HCT116 (cell line): ENCODE results near the gene RANGAP1. TPM values are rescaled to one million over a fixed set of nuclear protein-coding genes. Genes with fewer than 3 reads are reported as not detected.

Experiments used
- ATAC-seq: fragments of 200-7000 bp; cut with Tn5 transposase; 2 replicates; pipeline ENCODE4 v1.9.1; 2020; ENCODE audit warnings: mild to moderate bottlenecking, moderate library complexity
- BruUV-seq: library from RNA; stranded (reverse); fragments of 400-500 nt; replicated peaks from 2 replicates; lab custom pipeline; 2021; lab: Mats Ljungman, UMichigan
- CTCF ChIA-PET: fragments of 300-600 bp; sonication (Branson Sonifier 250); formaldehyde crosslinking; loops from one replicate; lab custom pipeline; 2021; ENCODE audit warnings: antibody characterized with exemption; lab: Charles Lee
- POLR2A ChIA-PET: fragments of 300-600, 350-600 bp; sonication (Branson Sonifier 250); formaldehyde crosslinking; loops from one replicate; lab custom pipeline; 2021; ENCODE audit warnings: antibody characterized with exemption; lab: Charles Lee
- RAD21 ChIA-PET, 2 experiments: fragments of 300-600 bp; sonication (Branson Sonifier 250); formaldehyde crosslinking; loops; one replicate each; lab custom pipeline; 2023; ENCODE audit warnings: low total read pairs in 2 of 2; ENCODE audit not compliant: uncharacterized antibody in 2 of 2, unreplicated experiment in 2 of 2, low non-redundant PET in 1 of 2; lab: Charles Lee
- DNase-seq: peaks from one replicate; pipeline ENCODE4 v3.0.0-alpha.2; 2010; ENCODE audit warnings: low read depth, low spot score
- H2AFZ ChIP-seq: fragments of 200-600 bp; shearing (Covaris generic), sonication (generic); 2 replicates; pipeline ENCODE4 v1.6.1; 2017; ENCODE audit warnings: low read depth, mixed run types, mixed read lengths, antibody characterized with exemption, low read length; ENCODE audit not compliant: poor library complexity, severe bottlenecking
- H3K27ac ChIP-seq: 2 replicates; pipeline ENCODE4 v1.5.1; 2012; ENCODE audit warnings: low read depth, low read length
- H3K27me3 ChIP-seq: fragments of 200-600 bp; sonication (generic); 2 replicates; pipeline ENCODE4 v1.6.1; 2016; ENCODE audit warnings: mixed run types, low read length, mixed read lengths; ENCODE audit not compliant: insufficient read depth
- H3K36me3 ChIP-seq, 2 experiments: fragments of 200-500 bp in 1 of 2; fragments of 200-600 bp in 1 of 2; sonication (Bioruptor generic) in 1 of 2; sonication (generic) in 1 of 2; 2 replicates each; pipeline versions ENCODE4 v1.5.1 to v1.6.1; 2014 to 2016; ENCODE audit warnings: low read length in 2 of 2, inconsistent platforms in 1 of 2, mixed read lengths in 1 of 2, mixed run types in 1 of 2; ENCODE audit not compliant: insufficient read depth in 2 of 2, control insufficient read depth in 1 of 2
- H3K4me1 ChIP-seq, 2 experiments: fragments of 200-600 bp in 1 of 2; sonication (generic) in 1 of 2; 2 replicates each; pipeline versions ENCODE4 v1.5.1 to v1.6.1; 2012 to 2017; ENCODE audit warnings: low read length in 2 of 2, inconsistent platforms in 1 of 2, mild to moderate bottlenecking in 1 of 2, mixed read lengths in 1 of 2, mixed run types in 1 of 2, moderate library complexity in 1 of 2; ENCODE audit not compliant: insufficient read depth in 2 of 2, control insufficient read depth in 1 of 2
- H3K4me2 ChIP-seq: fragments of 200-600 bp; sonication (generic); 2 replicates; pipeline ENCODE4 v1.6.1; 2017; ENCODE audit warnings: mixed run types, low read length, mixed read lengths
- H3K4me3 ChIP-seq, 2 experiments: fragments of 200-600 bp in 1 of 2; sonication (generic) in 1 of 2; replicated peaks in 1 of 2; 2 replicates each; pipeline ENCODE4 v1.5.1; 2011 to 2016; ENCODE audit warnings: low read length in 2 of 2, control low read depth in 1 of 2, low read depth in 1 of 2, mild to moderate bottlenecking in 1 of 2, mixed read lengths in 1 of 2, mixed run types in 1 of 2
- H3K79me2 ChIP-seq: fragments of 200-600 bp; sonication (generic); 2 replicates; pipeline ENCODE4 v1.6.1; 2017; ENCODE audit warnings: mild to moderate bottlenecking, mixed run types, low read length, moderate library complexity, mixed read lengths; ENCODE audit not compliant: insufficient read depth
- H3K9ac ChIP-seq: fragments of 200-600 bp; sonication (generic); 2 replicates; pipeline ENCODE4 v1.6.1; 2016; ENCODE audit warnings: low read length, mixed read lengths
- H3K9me2 ChIP-seq: fragments of 200-600 bp; sonication (generic), shearing (Covaris generic); 2 replicates; pipeline ENCODE4 v1.6.1; 2017; ENCODE audit warnings: mixed run types, mild to moderate bottlenecking, moderate library complexity; ENCODE audit not compliant: insufficient read depth
- H3K9me3 ChIP-seq, 2 experiments: fragments of 200-500 bp in 1 of 2; fragments of 200-600 bp in 1 of 2; sonication (Bioruptor generic) in 1 of 2; sonication (generic) in 1 of 2; 2 replicates each; pipeline ENCODE4 v1.6.1; 2014 to 2017; ENCODE audit warnings: low read length in 2 of 2, mixed read lengths in 2 of 2, inconsistent platforms in 1 of 2, low read depth in 1 of 2, mild to moderate bottlenecking in 1 of 2, mixed run types in 1 of 2, moderate library complexity in 1 of 2; ENCODE audit not compliant: control insufficient read depth in 1 of 2, insufficient read depth in 1 of 2
- H4K20me1 ChIP-seq: fragments of 200-600 bp; sonication (generic), shearing (Covaris generic); 2 replicates; pipeline ENCODE4 v1.6.1; 2017; ENCODE audit warnings: mixed run types, mild to moderate bottlenecking, moderate library complexity; ENCODE audit not compliant: insufficient read depth
- CEBPB ChIP-seq: IDR thresholded peaks from 2 replicates; pipeline ENCODE4 v1.6.1; 2012; ENCODE audit warnings: low read depth
- ELF1 ChIP-seq: IDR thresholded peaks from 2 replicates; pipeline ENCODE4 v1.6.1; 2012; ENCODE audit warnings: low read depth, borderline replicate concordance
- EZH2 ChIP-seq: fragments of 200-600 bp; sonication (generic); IDR thresholded peaks from 2 replicates; pipeline ENCODE4 v1.6.1; 2017; ENCODE audit warnings: antibody characterized with exemption, mixed run types
- EZH2phosphoT487 ChIP-seq: fragments of 200-600 bp; IDR thresholded peaks from 2 replicates; pipeline ENCODE4 v1.6.1; 2018; ENCODE audit warnings: antibody characterized with exemption, borderline replicate concordance
- FOSL1 ChIP-seq: IDR thresholded peaks from 2 replicates; pipeline ENCODE4 v1.6.1; 2012; ENCODE audit warnings: low read depth
- POLR2A ChIP-seq: IDR thresholded peaks from 2 replicates; pipeline ENCODE4 v1.7.0; 2011; ENCODE audit warnings: borderline replicate concordance; ENCODE audit not compliant: insufficient read depth, insufficient read length; ENCODE audit errors: extremely low read depth
- POLR2AphosphoS5 ChIP-seq: IDR thresholded peaks from 2 replicates; pipeline ENCODE4 v1.6.1; 2011; ENCODE audit warnings: mild to moderate bottlenecking, low read depth, low read length, moderate library complexity
- RAD21 ChIP-seq: IDR thresholded peaks from 2 replicates; pipeline ENCODE4 v1.6.1; 2012; ENCODE audit warnings: low read depth, mild to moderate bottlenecking
- YY1 ChIP-seq: IDR thresholded peaks from 2 replicates; pipeline ENCODE4 v1.6.1; 2011; ENCODE audit warnings: low read length, low read depth, moderate library complexity, mild to moderate bottlenecking; ENCODE audit not compliant: insufficient replicate concordance; ENCODE audit errors: extremely low read depth
- ZNF274 ChIP-seq: fragments of 200-500 bp; sonication (Bioruptor generic); IDR thresholded peaks from 2 replicates; pipeline ENCODE4 v1.6.1; 2014; ENCODE audit warnings: mild to moderate bottlenecking, low read depth, low read length, inconsistent platforms
- intact Hi-C: fragments of 100-400 bp; cut with micrococcal nuclease; formaldehyde crosslinking; loops from 2 replicates; pipeline ENCODE4 v1.10.0; 2022
- total RNA-seq: library from RNA; stranded (reverse); gene quantifications from one replicate; pipeline ENCODE4 v1.2.1, GENCODE V29; 2021; ENCODE audit not compliant: unreplicated experiment
- TF ChIP-seq, protein P1 (sequence below): IDR thresholded peaks from 2 replicates; pipeline ENCODE4 v1.6.1; 2012
- TF ChIP-seq, protein P2 (sequence below): IDR thresholded peaks from 2 replicates; pipeline ENCODE4 v1.6.1; 2011; ENCODE audit warnings: mild to moderate bottlenecking, low read length, moderate library complexity; ENCODE audit not compliant: insufficient replicate concordance; ENCODE audit errors: extremely low read depth
- TF ChIP-seq, protein P3 (sequence below), 3 experiments: fragments of 200-600 bp in 1 of 3; sonication (generic) in 1 of 3; IDR thresholded peaks in 2 of 3; conservative IDR thresholded peaks in 1 of 3; 2 replicates each; pipeline ENCODE4 v1.5.1; 2012 to 2017; ENCODE audit warnings: low read depth in 2 of 3, low read length in 2 of 3, antibody characterized with exemption in 1 of 3, borderline replicate concordance in 1 of 3, control low read depth in 1 of 3, mild to moderate bottlenecking in 1 of 3, mixed read lengths in 1 of 3, mixed run types in 1 of 3, moderate library complexity in 1 of 3; ENCODE audit not compliant: insufficient read depth in 1 of 3

Gene RANGAP1
- total RNA-seq, 1 experiment from 2014 or later: 121 TPM

DNA sequence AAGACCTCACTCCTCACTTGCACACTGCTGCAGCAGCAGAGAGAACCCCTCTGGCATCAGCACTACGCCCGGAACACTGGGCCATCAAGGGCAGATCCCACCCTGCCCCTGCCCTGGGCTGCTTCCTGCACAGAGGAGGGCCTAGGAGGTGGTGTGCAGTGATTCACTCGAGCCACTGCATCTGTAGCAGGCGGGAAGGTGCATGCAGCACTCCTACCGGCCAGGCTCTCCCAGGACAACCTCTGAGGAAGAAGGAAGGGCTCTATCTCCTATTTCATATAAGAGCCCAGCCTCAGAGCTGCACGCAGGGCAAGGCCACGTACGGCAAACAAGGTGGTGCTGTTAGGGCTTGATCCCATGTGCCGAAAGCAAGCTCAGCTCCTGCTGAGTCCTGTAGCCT lies 14.2 kb downstream of the RANGAP1 start:
- Histone ChIP-seq H2AFZ (no peak overlapping the region), H3K9me2 (no peaks in the 10 kb centered on the region), H4K20me1 (no peaks in the 10 kb centered on the region), H3K4me2 (no peak overlapping the region), H3K4me3 (no peak overlapping the region), H3K36me3 (peaks cover 50 to 64% of the 10 kb centered on the region in 2 experiments), H3K4me1 (no peaks in the 10 kb centered on the region), H3K27me3 (no peaks in the 10 kb centered on the region), H3K79me2 (peaks cover 57% of the 10 kb centered on the region), H3K9me3 (no peaks in the 10 kb centered on the region), H3K9ac (no peak overlapping the region), H3K27ac (no peak overlapping the region; the same call in 1 of the 2 replicates)
- BruUV-seq: no TSS peak
- DNase-seq (no peak), ATAC-seq (no peak)
- intact Hi-C loops: no loop called here
- TF ChIP-seq, protein P1, sequence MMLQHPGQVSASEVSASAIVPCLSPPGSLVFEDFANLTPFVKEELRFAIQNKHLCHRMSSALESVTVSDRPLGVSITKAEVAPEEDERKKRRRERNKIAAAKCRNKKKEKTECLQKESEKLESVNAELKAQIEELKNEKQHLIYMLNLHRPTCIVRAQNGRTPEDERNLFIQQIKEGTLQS: no peak
- no peak for TF ChIP-seq ZNF274
- TF ChIP-seq, protein P2, sequence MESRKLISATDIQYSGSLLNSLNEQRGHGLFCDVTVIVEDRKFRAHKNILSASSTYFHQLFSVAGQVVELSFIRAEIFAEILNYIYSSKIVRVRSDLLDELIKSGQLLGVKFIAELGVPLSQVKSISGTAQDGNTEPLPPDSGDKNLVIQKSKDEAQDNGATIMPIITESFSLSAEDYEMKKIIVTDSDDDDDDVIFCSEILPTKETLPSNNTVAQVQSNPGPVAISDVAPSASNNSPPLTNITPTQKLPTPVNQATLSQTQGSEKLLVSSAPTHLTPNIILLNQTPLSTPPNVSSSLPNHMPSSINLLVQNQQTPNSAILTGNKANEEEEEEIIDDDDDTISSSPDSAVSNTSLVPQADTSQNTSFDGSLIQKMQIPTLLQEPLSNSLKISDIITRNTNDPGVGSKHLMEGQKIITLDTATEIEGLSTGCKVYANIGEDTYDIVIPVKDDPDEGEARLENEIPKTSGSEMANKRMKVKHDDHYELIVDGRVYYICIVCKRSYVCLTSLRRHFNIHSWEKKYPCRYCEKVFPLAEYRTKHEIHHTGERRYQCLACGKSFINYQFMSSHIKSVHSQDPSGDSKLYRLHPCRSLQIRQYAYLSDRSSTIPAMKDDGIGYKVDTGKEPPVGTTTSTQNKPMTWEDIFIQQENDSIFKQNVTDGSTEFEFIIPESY: no peak
- no peak for TF ChIP-seq EZH2phosphoT487
- no peak for TF ChIP-seq ELF1
- TF ChIP-seq POLR2AphosphoS5: no peak
- TF ChIP-seq EZH2: no peak
- no peak for TF ChIP-seq POLR2A
- TF ChIP-seq RAD21: no peak
- TF ChIP-seq, protein P3, sequence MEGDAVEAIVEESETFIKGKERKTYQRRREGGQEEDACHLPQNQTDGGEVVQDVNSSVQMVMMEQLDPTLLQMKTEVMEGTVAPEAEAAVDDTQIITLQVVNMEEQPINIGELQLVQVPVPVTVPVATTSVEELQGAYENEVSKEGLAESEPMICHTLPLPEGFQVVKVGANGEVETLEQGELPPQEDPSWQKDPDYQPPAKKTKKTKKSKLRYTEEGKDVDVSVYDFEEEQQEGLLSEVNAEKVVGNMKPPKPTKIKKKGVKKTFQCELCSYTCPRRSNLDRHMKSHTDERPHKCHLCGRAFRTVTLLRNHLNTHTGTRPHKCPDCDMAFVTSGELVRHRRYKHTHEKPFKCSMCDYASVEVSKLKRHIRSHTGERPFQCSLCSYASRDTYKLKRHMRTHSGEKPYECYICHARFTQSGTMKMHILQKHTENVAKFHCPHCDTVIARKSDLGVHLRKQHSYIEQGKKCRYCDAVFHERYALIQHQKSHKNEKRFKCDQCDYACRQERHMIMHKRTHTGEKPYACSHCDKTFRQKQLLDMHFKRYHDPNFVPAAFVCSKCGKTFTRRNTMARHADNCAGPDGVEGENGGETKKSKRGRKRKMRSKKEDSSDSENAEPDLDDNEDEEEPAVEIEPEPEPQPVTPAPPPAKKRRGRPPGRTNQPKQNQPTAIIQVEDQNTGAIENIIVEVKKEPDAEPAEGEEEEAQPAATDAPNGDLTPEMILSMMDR (IDR thresholded peaks at IDR 0.05 in 2 of 3, conservative IDR thresholded peaks at IDR 0.05 in 1 of 3; ENCODE audit: borderline replicate concordance in 1 of 3, insufficient read depth in 1 of 3, low read depth in 2 of 3, low read length in 2 of 3): no peak
- TF ChIP-seq YY1: no peak
- TF ChIP-seq FOSL1: no peak
- TF ChIP-seq CEBPB: no peak
- ChIA-PET RAD21 (no interaction called here), CTCF (no interaction called here), POLR2A (no interaction called here)
